Measurements from ENCODE around the gene POLR2F.

The POLR2F gene

GRCh38 chr22:37925330-37925729 lies 28.2 kb upstream of the POLR2F start:
- no peak for TF ChIP-seq CTCF (IDR thresholded peaks at IDR 0.05; ENCODE audit: low read depth, low read length, missing control alignments)
- no peak for DNase-seq (ENCODE audit: low read depth)
- in situ Hi-C loops (cut with HindIII; ENCODE audit: low sequenced_read_pairs), result no loop called here
- H3K4me3 ChIP-seq (ENCODE audit: low read depth, low read length), result no peak overlapping the region

GRCh38 chr22:37925767-37926166 lies 27.7 kb upstream of the POLR2F start:
- DNase-seq (ENCODE audit: low read depth), result no peak
- H3K4me3 ChIP-seq (ENCODE audit: low read depth, low read length), result no peak overlapping the region
- in situ Hi-C loops (cut with HindIII; ENCODE audit: low sequenced_read_pairs), result no loop called here
- no peak for TF ChIP-seq CTCF (IDR thresholded peaks at IDR 0.05; ENCODE audit: low read depth, low read length, missing control alignments)

GRCh38 chr22:37926358-37926757 lies 27.1 kb upstream of the POLR2F start:
- TF ChIP-seq CTCF (IDR thresholded peaks at IDR 0.05; ENCODE audit: low read depth, low read length, missing control alignments), result no peak
- H3K4me3 ChIP-seq (ENCODE audit: low read depth, low read length), result no peak overlapping the region
- no peak for DNase-seq (ENCODE audit: low read depth)
- in situ Hi-C loops (cut with HindIII; ENCODE audit: low sequenced_read_pairs), result no loop called here

GRCh38 chr22:37926771-37927636 lies 26.5 kb upstream of the POLR2F start:
- H3K4me3 ChIP-seq (ENCODE audit: low read depth, low read length), result no peak overlapping the region
- no peak for TF ChIP-seq CTCF (IDR thresholded peaks at IDR 0.05; ENCODE audit: low read depth, low read length, missing control alignments)
- in situ Hi-C loops (cut with HindIII; ENCODE audit: low sequenced_read_pairs), result no loop called here
- no peak for DNase-seq (ENCODE audit: low read depth)

GRCh38 chr22:37927637-37927936 lies 25.9 kb upstream of the POLR2F start:
- in situ Hi-C loops (cut with HindIII; ENCODE audit: low sequenced_read_pairs), result no loop called here
- TF ChIP-seq CTCF (IDR thresholded peaks at IDR 0.05; ENCODE audit: low read depth, low read length, missing control alignments), result no peak
- DNase-seq (ENCODE audit: low read depth), result no peak
- no peak overlapping the region for H3K4me3 ChIP-seq (ENCODE audit: low read depth, low read length)

GRCh38 chr22:37929390-37929789 lies 24.1 kb upstream of the POLR2F start:
- H3K4me3 ChIP-seq (ENCODE audit: low read depth, low read length), result no peak overlapping the region
- in situ Hi-C loops (cut with HindIII; ENCODE audit: low sequenced_read_pairs), result no loop called here
- no peak for DNase-seq (ENCODE audit: low read depth)

More at GRCh38 chr22:37929390-37929789, 24.1 kb upstream of the POLR2F start:
- no peak for TF ChIP-seq CTCF (IDR thresholded peaks at IDR 0.05; ENCODE audit: low read depth, low read length, missing control alignments)
